HG03378 (cell line): ENCODE measurements around the gene MEIS2.

Experiments used
- ATAC-seq: cut with Tn5 transposase; IDR thresholded peaks from one replicate; pipeline ENCODE4 v1.9.1; 2021; ENCODE audit warnings: mild to moderate bottlenecking, moderate library complexity; ENCODE audit not compliant: unreplicated experiment

The MEIS2 gene

DNA sequence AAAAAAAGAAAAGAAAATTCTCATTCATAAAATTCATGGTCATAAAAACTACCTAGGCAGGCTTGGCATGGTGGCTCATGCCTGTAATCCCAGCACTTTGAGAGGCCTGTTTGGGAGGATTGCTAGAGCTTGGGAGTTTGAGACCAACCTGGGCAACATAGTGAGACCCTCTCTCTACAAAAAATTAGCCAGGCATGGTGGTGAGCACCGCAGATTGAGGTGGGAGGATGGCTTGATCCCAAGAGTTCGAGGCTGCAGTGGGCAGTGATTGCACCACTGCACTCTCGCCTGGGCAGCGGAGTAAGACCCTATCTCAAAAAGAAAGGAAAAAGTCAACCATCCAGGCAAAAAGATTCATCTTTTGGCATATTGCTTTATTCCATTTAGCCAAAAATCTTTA lies 58.5 kb downstream of the MEIS2 start:
- ATAC-seq: no peak

DNA sequence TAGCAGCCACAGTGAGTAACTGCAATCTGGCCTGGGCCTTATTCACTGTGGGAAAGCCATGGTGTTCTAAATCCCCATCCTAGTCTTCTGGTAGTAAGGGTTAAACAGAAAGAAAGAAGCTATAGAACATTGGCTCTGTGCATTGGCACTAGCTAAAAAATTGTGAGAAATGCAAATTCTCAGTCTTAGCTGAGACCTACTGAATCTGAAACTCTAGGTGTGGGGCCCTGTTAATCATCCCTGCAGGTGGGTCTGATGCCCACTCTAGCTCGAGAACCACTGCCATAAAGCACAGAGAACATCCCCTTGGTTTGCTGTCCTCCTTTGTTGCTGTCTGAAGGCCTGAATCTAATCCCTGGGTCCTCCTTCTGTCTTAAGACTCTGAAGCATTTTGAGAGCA lies 59.3 kb downstream of the MEIS2 start:
- ATAC-seq: no peak

DNA sequence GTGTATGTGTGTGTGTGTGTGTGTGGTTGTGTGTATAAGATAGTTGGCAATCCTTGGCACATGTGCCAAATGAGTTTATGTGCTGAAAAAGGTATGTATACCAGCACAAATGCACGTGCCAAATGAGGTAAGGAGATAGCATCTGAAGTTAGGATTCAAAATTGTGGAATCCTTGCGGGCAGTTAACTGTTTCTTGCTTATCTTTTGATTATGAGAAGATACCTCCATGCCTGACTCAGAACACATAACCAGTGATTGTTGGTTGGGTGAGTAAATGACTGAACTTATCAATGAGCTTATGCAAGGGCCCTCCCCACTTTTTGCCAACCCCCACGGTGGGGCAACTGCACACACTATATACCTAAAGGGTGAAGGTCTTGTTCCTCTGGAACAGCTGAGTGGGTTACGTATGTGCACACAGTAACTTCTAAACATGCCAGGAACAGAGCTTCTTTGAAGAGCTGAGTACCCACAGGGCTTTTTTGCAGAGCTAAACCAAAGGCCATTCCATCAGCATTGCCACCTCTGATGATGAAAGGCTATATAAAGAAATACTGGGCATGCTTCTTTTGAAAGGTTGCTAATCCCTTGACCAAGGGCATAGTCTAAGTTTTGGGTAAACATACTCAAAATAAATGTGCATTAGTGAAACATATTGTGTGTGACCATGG lies 60.1 kb downstream of the MEIS2 start:
- no peak for ATAC-seq

DNA sequence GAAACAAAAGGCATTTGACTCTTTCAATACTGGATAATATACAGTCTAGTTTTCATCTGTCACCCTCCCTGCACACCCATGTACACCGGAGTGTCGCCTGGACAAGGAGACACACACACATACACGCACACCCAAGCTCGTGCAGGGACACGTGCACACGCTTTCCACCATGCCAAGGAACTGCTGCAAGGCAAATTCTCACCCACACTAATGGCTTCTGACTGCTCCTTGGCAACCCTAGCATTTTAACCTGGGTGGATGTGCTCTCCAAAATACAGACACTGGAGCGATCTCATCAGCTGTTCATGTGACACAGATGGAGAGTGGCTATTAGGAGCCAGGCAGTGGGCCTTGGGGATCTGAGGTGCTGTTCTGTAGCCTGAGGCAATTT lies 61.6 kb downstream of the MEIS2 start:
- ATAC-seq: no peak

DNA sequence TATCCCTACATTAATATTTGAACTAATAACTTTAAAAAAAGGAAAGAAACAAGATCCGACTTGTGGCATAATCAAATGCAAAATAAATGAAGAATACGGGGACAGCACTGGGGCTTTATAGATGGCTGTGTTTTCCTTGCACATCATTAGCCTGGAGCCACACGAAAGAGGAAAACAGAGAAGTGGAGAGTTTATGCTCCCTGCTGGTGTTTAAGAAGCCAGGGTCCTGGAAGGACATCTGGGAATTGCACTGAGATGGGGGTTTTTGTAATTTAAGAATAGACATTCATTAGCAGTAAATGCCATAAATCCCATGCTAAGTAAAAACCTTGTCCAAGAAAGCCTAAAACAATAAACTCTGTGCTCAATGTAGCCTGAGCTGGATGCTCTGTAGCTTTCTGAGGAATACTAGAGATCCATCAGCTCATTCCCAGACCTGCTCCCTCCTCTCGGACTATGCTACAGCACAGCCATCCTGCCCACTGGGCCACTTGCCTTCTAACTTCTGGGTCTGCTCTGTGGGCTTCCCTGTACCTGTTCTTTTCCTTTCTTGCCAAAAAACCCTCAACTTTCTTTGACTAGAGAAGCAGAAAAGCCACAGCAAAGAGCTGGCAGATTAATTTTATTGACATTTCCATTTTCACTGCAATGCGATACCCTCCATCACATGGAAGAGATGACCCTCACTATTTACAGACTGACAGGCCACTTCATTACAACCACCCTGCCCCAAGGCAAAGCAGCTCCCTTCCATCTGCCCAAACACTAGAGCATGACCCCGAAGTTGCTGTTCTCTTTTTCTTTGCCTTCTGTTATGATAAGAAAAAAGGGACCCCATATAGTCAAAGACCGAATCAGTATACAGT lies 62.3 kb downstream of the MEIS2 start:
- ATAC-seq: no peak

DNA sequence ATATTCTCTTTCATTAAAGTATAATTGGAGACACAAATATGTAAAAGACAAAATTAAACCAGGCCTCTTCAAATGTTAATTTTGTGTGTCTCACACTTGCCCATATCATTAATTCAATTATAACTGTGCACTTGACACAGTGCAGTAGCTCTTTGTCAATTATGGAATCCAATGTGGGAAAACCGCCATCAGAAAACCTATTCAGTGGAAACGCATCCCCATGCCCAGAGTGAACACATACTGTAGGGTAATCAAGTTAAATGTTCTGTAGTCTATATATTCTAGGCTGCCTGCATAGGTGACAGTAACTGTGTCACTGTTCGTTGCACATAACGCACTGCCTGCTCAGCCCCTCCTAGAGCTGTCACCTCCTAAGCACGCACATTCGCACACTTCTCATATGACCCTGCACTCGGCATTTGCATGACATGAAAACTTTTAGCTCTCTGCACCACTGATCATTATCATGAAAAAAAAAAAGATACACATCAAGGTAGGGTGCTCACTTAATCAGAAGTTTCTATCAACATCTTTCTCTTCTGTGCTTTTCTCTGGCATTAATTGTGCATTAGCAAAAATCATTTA lies 63.2 kb downstream of the MEIS2 start:
- no peak for ATAC-seq

DNA sequence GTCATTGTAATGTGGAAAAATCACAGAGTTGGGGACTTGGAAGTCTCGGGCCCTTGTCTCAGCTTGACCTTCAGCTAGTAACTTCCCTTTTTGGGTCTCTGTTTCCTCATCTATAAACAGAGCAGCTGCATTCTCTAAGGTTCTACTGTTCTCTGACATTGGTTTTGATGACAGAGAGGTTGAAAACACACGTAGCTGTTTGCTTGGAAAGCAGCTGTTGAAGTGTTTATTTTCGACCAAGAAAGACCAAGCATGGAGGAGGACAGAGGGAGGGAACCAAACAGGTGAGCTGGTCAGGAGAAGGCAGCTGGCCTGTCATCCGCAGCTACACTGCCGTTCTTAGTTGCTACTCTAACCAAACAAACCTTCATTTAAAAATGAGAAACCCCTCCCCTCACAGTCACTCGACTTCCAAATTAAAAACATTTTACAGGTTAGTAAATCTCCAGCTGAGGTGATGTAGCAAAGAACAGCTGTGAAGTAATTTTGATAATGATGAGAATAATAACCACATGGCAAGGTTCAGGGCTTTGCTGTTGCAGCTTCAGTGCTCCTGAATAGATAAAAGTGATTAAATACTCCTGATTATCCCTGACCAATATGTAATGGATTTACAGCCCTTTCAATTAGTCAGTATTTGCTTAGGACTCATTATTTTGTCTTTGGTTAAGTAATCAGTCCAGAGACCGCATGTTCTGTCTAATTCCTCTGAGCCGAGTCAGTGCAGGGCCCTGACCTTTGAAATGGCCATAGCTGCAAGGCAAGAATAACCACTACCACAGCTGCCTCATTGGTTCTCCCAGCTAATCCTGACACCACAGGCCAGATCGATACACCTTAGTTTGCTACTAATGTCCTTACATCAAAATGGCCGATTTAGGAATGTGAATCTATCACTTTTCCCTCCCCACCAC lies 65.3 kb downstream of the MEIS2 start:
- ATAC-seq: no peak

DNA sequence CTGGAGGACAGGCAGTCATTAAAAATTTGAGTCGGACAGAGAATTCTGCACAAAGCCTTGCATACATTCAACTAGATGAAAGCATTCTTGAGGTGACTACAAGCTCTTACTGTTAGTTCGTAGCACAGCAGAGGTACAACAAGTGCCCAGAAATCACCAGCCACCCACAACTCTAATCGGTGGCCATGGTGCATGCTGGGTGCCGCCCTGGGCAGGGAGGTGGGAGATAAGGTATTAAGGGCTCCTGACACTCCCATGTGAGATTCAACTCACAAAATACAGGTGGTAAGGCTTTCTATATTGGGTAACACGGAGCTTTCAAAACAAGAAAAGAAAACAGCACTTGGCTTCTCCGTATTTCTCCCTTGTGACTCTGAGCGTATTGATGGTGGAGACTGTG lies 66.0 kb downstream of the MEIS2 start:
- no peak for ATAC-seq

DNA sequence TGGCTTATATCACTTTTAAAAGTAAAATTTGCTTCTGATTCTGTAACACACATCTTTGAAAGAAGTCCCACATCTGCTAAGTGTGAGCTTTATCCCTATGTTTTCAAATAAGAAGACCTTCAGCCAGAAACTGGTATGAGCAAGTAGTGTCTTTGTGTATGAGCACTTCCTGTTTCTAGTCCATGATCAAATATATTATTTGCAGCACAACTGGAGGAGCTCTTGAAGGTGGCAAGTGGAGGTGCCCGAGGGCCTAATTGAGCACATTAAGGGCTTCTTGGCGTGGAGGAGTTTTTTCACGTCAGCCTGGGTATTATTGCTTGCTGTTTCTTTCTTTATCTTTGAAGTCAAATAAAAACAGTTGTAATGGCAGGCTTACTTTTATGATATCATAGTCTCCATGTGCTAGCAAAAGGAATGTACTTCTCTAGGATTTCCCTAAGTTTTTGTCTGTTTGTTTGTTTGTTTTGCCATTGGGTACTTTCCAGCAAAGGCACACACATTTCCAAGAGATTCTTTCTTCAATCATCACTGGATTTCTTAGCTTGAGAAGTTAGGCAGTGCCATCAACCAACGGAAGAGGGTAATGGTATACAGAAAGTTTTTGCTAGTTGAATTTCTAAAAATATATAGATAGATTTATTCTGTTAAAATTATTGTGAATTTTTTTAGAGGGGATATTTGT lies 68.1 kb downstream of the MEIS2 start:
- ATAC-seq: no peak

DNA sequence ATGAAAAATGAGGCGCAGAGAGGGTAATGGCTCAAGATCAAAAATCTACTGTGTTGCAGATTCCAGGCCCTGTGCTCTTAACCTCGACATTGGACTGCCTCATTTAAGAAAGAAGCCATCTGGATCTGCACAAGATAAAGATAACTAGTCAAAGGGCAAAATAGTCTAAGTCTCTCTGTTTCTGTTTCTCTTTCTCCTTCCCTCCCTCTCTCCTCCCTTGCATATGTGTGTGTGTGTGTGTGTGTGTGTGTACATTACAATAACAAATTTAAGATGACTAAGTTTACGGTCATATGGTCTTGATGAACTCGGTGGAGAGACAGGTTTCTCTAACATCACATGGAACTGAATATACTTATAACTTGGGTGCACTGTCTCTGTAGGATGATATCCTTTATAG lies 69.2 kb downstream of the MEIS2 start:
- ATAC-seq: no peak

DNA sequence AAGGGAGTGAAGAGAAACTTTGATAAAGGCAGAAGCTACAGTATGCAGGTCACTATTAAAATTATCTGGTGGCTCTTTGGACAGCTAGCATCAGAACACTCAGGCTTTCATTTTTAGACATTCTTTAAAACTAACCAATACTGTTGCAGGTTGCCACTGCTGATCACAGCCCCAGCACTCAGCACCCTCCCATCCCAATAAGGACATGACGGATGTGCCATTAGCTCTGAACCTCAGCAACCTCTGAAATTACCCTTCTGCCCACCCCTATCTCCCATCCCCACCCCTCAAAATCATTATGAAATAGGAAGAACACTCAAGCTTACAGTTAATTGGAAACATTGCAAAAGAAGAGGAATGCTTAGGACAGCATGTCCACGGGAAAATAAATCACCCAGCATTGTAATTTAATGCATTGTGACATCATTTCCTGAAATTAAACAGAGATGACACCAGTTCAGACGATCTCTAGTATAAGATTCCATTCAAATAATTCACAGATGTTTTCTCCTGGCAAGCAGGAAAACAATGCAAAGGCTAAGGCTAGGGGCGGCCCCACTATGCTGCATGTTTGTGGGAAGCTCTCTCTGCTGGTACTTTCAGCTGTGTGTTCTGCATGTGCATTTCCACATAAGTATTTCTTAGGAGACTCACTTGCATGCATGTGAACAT lies 71.6 kb downstream of the MEIS2 start:
- ATAC-seq: no peak

DNA sequence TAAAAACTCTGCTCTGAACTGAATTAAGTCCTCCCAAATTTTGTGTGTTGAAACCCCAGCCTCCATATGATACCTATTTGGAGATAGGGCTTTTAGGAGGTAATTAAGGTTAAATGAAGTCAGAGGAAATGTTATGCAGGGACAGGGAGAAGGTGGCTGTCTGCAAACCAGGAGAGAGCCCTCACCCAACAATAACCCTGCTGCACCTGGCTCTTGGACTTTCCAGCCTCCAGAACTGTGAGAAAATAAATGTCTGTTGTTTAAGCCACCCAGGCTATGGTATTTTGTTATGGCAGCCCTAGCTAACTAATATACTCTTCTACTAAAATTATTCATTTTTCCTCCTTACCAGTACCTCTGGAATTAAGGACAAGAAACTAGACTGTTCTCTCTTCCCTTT lies 79.5 kb downstream of the MEIS2 start:
- no peak for ATAC-seq

DNA sequence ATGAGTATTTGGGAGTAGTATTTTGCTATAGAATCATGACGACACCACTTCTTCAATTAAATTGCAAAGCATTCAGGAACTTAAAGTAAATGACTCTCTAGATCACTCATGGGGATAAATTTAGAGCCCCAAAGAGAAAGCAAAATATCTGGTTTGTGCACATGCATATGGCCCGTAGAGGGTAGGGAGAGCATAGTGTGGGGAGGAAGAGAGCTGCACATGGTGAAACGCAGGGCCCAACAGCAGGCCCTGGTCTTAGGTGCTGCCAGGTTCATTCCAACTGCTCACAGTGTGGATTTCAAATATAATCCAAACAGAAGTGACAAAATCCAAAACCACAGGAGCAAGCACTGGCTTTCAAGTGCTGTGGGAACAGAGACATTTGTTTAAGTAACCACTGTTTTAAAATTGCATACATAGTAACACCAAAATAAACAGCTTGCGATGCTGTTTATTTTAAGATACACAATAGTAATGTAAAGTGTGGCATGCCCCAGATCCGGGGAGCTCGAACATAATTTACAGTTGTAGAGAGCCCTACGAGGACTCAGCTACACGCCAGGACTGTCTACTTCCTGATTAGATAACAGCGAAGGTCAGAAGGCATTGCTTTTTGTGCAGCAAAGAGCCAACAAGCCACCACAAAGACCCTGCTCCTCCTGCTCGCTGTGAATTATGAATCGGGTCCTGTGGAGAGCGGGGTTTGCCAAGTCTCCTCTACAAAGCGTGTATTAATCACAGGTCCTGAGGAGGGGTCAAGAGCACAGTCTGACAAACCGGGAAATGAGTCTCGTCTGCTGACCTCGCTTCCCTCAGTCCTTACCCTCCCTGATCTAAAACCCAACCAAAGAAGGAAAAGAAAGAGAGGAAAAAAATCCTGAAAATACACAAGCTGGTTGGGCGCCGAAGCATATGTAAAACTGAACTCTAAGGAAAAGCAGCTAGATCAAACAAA lies 80.6 kb downstream of the MEIS2 start:
- ATAC-seq: no peak

DNA sequence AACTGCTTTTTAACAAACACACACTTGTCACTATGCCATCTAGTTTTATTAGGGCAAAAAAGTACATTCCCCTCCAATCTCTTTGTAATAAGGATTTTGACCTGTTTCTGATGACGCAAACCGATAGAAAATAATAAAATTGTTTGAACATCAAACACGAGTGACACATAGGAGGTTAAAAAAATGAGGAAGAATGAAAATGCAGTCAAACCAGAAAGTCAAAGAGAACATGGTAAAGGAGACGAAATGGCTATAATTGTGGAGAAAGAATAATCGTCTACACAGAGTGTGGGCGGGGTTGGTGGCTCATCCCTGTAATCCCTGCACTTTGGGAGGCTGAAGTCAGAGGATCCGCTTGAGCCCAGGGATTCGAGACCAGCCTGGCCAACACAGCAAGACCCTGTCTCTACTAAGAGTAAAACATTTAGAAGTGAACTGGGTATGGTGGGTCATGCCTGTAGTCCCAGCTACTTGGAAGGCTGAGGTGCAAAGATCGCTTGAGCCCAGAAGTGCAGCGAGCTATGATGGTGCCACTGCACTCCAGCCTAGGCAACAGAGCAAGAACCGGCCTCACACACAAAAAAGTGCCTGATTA lies 83.2 kb downstream of the MEIS2 start:
- ATAC-seq: no peak

DNA sequence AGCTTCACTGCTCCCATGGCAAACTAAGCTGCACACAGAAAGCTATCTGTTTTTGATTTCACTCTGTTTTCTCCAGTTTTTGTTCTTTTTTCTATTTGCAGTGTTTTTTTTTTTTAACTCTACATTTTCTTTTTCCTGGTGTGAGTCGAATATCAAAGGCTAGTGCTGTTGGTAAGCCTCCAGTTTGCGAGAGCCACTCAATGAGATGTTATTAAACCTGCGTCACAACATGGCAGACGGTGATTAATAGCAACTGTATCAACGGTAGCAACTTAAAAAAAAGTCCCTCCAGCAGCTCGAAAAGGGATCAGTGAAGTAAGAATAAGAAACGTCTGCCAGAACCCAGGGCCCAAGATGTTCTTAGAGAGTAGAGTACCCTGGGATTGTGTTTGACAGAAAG lies 84.1 kb downstream of the MEIS2 start:
- ATAC-seq: no peak

DNA sequence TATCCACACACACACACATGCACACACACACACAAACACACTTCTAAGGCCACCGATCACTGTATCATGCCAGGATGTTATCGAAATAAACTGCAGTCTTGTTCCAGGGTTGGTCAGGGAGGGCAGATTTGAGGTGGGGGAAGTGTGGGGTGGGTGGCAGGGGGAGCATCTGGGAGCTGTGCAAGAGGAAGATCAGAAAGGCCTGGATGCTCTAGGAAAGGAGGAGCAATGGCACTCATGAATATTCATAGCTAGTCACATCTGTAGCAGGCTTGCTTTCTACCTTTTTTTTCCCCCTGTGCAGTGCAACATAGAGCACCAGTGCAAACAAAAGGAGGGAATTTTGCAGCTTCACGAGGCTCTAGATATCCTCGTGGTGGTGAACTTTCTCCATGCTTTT lies 84.9 kb downstream of the MEIS2 start:
- no peak for ATAC-seq

DNA sequence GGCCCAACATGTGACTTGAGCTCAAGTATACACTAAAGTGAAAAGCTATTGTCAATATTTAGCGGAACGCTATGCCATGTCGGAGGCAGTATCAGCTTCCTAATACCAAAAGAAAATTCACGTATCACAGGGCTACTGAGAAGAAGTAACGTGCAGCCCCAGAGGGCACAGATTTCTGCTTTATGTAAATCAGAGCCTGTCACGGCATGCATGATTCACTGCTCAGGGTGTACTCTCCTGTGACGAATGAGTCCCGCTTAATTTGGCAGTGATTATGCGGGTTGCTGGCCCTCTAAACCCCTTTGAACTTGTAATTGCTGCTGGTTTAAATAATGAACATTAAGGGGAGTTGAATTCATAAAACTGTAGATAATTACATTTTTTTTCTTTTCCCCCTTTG lies 85.3 kb downstream of the MEIS2 start:
- no peak for ATAC-seq

DNA sequence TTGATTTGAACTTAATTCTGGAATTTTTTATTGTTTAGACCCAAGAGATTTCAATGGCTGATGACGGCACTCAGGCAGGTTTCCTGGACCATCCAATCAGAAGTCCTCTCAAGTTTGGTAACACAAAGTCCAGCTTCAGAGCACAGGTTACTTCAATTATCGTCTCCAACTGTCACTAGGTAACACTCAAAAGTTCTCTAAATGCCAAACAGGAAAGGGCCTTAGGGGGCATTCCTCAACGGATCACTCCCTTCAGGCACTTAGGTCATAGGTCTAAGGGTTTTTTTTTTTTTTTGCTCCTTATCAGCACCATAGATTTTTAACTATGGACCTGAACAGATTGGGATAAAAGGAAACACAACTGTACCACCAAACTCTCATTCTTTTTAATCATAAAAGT lies 85.8 kb downstream of the MEIS2 start:
- ATAC-seq: no peak

DNA sequence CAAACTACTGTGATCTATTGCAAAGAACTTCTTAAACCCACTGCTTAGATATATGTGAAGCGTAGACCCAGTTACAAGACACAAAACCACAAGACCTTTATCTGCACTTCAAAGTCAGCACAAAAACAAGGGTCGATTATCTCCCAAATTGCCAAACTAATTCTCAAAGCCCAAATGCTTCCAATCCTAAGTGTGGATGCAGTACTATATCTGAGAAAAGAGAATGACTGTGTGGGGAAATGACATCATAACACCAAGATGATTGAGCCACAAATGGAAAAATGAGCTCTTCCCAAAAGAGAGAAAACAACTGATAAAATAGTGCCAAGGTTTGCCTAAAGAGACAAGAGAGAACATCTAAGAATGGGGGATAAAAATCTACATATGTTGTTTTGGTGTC lies 86.2 kb downstream of the MEIS2 start:
- no peak for ATAC-seq
